GM21381 (cell line): ENCODE results near the gene GMDS.

Experiments
- ATAC-seq: cut with Tn5 transposase; IDR thresholded peaks from one replicate; pipeline ENCODE4 v1.9.1; 2021; ENCODE audit warnings: mild to moderate bottlenecking, moderate library complexity; ENCODE audit not compliant: unreplicated experiment

Gene GMDS

DNA sequence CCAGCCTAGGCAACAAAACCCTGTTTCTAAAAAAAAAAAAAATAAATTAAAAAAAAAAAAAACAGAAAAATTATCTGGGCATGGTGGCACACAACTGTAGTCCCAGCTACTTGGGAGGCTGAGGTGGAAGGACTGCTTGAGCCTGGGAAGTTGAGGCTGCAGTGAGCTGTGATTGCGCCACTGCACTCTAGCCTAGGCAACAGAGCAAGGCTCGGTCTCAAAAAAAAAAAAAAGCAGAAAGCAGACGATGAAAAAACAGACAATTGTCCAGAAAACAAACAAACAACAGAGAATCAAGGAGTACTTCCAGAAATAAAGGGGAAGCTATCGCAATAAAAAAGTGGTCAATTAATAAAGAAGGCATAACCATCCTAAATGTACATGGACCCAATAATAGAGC lies 229.4 kb downstream of the GMDS start:
- ATAC-seq = no peak

DNA sequence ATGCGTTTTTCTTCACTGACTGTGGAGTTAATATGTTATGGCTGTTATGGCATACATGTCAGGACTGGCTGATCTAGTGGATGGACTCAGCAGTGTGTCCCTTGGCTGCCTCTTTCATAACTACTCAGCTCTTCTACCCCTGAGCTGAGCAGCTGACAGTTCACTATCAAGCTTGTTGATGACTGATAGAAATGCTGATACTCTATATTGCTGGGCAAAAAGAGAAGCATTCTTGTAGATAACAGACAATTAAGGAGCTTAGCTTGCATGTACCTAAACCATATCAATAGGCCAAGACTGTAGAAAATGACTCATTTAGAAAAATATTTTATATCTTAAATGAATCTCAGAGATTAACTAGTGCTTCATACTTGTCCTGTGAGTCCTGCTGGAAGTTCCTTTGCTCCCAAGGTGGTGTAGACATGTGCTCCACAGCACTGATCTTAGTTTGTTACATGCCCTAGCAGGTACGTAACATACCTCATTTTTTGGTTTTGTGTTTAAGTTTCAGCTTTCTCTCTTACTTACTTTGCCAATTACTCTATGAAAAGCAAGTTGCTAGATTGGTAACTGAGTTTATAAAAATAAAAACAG lies 236.9 kb downstream of the GMDS start:
- no peak for ATAC-seq

DNA sequence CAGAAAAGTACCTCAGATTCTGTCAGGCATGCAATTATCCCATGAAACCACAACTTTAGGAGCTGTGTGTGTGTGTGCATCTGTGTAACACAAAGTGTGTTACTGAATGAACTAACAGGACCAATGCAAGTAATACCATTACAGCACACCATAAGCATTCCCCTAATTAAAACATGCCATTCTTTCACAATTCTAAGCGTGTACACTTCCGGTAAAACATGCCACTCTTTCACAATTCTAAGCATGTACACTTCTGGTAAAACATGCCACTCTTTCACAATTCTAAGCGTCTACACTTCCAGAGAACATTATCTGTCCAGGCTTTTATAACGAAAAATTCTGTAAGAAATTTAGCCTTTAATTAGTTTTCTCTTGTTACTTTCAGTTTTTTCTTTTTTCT lies 238.2 kb downstream of the GMDS start:
- no peak for ATAC-seq

DNA sequence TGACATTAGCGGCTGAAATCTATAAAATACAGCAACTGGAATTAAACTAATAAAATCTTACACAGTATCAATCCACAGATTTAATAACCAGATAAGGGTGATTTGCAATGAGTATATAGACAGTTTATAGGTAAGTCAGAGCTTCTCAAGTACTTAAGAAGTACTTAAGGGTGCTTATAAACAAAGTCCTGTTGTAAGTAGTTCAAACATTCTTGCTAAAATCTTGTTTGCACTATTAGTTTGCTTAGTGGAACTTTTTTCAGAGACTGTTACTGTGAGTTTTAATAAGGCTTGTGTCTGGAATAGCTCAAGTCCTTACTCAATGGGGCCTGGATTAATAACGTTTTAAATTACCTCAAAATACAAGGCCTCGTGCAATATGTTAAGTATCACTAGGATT lies 240.5 kb downstream of the GMDS start:
- ATAC-seq = no peak

DNA sequence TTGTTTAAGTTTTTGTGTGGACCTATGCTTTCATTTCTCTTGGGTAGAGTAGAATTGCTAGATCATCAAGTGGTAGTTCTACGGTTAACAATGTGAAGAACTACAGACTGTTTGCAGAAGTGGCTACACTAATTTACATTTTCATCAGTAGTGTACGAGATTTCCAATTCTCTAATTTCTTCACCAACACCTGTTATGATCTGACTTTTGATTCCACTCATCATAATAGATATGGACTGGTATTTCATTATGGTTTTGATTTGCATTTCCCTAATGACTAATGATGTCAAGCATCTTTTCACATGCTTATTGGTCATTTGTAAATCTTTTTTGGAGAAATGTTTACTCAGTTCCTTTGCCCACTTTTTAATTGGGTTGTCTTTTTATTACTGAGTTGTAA lies 244.4 kb downstream of the GMDS start:
- ATAC-seq = no peak

DNA sequence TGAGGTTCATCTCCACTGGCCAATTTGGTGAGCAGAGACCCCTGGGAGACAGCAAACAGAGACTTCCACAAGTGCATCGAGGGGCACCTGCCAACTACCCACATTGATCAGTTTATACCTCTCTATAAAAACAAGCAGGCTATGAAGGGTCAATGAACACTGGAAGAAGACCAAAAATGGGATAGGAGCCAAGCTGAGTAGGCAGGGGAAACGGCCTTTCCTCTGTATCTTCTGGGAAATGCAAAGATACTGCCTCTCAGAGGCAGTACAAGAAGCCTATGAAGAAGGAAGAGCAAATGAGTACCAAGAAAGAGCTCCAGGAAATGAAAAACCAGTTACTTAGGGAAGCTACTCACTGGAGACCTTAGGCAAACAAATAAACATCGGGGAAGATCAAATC lies 247.7 kb downstream of the GMDS start:
- ATAC-seq = no peak

DNA sequence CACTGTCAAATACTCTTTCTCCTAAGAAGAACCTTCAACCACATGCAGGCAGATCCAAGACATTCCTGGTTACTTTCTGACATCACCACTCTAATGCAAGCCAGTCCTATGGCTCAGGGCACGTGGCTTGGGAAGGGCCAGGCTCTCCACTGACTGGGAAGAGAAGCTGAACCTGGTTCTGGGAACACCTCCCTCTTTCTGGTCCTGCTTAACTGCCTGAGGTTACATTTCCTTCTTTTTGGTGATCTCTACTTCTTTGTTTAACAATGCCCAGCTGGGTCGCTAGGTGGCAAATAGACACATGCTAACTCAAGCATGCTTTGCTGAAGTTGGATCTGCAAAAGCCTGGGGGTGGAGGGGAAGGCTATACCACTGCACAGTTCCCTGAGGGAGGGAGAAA lies 249.8 kb downstream of the GMDS start:
- ATAC-seq = no peak

DNA sequence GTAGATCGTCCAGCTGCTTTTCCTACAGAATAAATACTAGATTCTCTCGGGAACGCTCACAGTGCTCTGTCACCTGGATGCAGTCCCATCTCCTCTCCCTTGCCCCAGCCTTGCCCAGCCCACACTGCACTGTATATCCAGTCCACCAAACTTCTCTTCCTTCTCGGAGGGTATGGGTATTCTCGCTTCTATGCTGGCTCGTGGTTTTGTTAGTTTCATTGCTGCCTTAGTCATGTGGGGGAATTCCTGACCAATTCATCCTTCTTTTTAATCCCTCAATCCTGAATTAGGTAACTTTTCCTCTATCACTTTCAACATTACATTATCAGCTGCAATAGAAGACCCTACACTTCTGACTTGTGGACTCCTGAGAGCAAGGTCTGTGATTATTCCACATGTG lies 252.4 kb downstream of the GMDS start:
- no peak for ATAC-seq

DNA sequence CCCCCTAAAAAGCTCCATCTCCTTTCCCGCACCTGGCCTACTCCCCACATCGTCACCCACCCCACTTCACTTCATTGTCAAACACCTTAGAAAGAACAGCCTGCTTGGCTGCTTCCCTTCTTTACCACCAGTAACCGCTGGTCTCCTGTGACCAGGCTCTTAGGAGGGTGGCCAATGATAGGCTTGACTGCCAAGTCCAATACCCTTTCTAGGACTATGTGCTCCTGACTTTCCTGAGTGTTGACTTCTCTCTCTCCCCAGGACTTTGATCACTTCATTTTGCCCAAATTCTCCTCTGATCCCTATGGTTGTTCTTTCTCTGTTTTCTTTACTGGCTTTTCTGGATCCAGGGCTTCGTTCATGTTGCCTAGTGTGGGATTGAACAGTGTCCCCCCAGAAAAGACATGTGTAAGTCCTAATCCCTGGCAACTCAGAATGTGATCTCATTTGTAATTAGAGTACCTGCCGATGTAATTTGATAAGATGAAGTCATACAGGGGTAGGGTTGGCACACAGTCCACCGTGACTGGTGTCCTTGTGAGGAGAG lies 254.0 kb downstream of the GMDS start:
- no peak for ATAC-seq

DNA sequence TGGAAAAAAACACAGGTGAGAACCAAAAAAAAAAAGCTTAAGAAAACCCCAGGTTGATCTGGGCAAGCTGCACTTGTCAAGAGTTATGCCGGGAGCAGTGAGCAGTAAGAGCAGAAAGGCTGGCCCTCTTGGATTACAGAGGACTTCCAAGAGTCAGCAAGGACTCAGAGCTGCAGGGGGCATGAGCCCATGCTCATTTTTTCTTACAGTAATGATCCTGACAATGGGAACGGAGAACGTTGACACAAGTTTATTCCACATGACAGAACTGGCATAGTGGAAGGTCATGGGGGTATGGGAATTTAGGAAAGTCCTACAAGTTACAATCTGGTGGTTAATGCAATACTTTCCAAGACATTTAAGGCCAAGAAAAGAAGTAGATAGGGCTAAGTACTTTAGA lies 256.6 kb downstream of the GMDS start:
- no peak for ATAC-seq

DNA sequence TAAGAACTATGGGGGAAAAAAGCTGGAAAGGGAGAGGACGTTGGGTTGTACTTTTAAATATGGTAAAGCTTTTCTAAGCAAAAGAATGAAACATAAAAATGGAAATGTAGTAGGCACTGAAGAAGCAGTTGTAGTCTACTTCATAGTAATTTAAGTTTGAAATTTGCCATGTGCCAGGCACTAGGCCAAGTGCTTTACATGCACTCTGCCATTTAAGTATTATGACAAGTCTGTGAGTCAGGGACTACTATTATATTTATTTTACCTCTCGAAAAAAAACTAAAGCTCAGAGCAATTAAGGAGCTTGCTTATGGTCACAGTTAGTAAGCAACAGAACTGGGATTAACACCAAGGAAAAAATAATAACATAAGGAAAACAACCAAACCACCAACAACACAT lies 257.8 kb downstream of the GMDS start:
- ATAC-seq = no peak

DNA sequence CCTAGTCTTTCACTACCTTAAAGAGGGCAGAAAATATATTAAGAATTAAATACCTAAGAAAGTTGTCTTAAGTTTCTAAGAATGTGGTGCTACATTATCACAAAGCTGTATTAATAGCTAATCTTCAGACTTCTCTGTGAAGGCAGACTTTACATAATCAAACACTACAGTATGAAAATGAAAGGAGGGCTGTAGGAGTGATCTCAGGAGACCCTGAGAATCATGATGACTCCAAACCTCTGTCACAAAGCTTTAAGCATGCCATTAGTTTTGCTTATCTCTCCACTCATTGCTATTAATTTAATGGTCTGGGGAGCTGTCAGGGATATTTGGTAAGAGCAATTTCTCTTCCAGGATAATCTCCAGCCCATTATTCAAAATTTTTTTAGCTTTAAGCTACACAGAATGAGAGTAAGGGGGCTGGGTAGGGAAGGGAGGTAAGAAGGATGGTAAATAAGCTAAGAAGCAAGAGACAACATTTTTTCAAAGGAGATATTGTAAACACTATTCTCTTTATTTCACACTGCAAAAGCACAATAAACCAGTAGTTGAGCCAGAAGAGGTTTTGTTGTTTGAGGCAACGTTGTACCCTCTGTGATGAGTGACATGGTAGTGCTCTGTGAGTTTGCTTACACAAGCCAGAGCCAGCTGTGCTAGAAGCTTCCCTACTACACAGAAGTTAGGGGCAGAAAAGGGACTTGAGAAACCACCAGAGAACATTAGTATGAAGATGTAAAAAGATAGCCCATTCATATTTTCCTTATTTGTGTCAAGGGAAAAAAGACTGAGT lies 258.8 kb downstream of the GMDS start:
- no peak for ATAC-seq

DNA sequence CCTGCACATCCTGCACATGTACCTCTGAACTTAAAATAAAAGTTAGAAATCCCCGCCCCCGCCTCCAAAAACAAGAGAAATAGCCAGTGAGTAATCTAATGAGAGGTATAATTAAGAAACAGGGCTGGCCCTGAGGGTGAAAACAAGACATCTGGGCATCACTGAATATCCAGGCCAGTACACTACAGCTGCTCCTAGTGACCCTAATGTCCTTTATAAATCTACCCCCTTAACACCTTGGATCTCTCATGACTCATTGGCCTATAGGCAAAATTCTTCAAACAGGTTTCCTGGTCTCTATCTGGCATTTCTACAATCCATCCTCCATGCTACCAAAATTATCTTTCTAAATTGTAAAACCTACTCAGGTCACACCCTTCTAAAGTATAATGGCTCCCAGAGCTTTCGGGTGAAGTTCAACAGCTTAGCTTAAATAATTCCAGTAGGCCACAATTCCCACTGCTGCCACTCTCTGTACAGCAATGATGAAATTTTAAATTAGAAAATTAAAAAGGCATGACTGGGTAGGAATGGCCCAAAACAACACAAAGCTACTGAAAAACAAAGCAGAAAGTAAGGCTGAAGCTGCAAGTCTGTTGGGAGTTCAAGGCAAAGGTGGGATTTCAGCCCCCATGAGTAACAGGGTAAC lies 260.9 kb downstream of the GMDS start:
- no peak for ATAC-seq

DNA sequence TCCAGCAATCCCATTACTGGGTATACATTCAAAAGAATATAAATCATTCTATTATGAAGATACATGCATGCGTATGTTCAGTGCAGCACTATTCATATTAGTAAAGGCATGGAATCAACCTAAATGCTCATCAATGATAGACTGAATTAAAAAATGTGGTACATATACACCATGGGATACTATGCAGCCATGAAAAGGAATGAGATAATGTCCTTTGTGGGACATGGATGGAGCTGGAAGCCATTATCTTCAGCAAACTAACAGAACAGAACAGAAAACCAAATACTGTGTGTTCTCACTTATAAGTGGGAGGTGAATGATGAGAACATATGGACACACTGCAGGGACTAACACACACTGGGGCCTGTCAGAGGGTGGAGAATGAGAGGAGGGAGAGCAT lies 261.6 kb downstream of the GMDS start:
- ATAC-seq = no peak

DNA sequence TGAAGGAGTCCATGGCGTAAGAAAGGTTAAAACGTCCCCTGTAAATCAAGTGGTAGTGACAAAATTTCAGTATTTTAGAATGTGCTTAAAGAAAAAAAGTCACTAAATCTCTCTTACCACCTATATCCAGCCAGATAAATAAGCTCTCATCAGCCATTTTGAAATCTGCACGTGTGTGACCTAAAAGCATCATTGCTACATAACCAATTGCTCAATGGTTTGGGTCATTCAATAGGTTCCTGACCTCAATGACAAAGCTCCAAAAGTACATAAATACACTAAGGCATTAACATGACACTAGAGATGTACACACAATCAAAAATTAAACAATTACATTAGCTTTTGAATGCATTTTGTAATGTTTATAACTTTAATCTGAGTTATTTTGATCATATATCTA lies 272.4 kb downstream of the GMDS start:
- no peak for ATAC-seq

DNA sequence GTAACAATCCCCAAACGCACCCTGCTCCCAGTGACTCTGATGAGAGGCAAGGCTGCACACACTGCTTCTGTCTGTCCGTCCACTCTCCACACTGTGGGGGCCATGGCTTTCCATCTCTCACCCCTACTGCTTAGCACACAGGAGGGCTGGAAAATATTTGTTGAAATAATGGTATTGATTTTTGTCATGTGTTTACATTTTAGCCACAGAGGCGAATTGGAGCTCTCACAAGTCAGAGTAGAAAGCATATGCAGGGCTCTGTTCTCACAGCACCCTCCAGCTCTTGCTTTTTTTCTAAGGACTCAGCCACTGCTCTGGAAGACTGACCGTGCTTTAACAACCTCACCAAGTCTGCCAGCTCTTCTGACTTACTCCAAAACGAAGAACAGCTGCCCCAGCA lies 273.8 kb downstream of the GMDS start:
- no peak for ATAC-seq

DNA sequence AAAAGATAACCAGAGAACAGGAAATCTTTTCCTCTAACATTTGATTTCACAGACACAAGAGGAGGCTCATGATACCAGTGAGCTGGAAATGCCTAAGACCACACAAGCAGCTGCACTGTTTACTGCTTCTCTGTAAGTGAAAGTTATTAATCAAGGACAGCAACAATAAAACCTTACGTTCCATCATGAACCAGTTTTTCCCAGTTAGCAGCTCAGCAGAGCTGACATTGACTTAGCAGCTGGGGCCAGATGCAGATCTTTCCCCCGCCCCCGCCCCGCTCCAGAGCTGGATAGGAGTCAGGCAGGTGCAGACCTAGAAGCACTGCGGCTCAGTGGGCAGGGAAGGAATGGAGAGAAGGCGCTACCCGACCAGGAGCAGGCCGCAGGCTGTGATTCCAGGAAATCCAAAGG lies 275.2 kb downstream of the GMDS start:
- ATAC-seq = no peak

DNA sequence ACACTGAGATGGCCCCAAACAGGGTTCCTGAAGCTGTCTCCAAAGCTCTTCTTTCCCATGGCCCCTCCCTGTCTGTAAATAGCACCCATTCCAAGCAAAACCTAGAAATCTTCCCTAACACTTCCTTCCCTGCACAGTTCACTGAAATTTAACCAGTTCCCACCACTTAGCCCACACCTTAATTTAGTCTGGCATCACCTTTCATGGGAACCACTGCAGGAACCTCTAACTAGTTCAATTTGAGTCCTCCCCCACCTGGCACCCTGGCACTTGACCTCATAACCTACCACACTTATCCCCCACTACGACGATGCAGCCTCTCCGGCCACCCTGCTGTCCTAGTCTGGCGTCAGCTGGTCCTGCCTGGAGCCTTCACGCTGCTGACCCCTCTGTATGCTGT lies 278.7 kb downstream of the GMDS start:
- no peak for ATAC-seq

DNA sequence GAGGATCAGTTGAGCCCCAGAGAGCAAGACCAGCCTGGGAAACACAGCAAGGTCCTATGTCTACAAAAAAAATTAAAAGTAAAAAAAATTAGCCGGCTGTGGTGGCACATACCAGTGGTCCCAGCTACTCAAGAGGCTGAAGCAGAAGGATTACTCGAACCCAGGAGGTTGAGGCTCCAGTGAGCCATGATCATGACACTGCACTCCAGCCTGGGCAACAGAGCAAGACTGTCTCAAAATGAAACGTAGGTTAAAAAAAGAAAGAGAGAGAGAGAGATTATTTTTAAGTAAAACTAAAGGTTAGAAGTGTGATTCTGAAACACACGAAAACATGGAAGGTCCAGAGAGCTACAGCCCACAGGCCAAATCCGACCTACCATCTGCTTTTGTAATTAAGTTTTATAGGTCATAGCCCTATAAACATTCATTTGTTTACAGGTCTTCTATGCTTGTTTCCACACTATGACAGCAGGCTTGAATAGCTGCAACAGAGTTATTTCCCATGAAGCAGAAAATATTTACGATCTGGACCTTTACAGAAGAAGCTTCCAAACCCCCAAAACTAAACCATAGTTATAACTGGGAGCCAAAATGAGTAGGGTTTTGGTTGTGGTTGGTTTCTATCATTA lies 279.7 kb downstream of the GMDS start:
- ATAC-seq = no peak

DNA sequence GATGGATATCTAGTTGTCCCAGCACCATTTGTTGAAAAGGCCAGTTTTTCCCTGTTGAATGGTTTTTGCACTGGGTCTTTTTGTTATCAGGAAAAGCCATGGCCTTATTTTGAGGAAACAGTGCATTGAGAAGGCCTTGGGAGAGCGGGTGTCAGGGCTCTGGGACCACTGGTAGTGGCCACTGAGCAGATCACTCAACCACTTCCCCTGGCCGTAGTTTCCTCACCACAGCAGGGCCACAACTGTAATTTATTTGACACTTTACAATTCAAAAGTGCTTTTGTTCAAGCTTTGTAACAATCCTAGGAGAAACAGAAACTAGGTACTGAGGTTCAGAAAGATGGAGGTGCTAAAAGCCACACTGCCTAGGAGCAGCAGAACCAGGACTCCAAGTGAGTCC lies 281.8 kb downstream of the GMDS start:
- no peak for ATAC-seq

DNA sequence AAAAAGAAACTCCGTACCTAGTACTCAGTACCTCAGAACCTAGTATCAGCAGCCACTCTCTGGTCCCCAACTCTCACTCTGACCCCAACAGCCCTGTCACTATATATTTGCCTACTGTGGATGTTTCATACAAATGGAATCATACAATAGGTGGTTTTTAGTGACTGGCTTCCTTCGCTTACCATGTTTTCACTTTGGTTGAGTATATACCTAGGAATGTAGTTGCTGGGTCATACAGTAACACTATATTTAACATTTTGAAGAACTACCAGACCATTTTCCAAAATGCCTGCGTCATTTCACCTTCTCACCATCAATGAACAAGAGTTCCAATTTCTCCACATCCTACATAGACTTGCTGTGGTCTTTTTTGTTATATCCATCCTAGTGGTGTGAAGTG lies 283.2 kb downstream of the GMDS start:
- no peak for ATAC-seq
